ENCODE results near the gene ITGA11.

ITGA11 gene, protein sequence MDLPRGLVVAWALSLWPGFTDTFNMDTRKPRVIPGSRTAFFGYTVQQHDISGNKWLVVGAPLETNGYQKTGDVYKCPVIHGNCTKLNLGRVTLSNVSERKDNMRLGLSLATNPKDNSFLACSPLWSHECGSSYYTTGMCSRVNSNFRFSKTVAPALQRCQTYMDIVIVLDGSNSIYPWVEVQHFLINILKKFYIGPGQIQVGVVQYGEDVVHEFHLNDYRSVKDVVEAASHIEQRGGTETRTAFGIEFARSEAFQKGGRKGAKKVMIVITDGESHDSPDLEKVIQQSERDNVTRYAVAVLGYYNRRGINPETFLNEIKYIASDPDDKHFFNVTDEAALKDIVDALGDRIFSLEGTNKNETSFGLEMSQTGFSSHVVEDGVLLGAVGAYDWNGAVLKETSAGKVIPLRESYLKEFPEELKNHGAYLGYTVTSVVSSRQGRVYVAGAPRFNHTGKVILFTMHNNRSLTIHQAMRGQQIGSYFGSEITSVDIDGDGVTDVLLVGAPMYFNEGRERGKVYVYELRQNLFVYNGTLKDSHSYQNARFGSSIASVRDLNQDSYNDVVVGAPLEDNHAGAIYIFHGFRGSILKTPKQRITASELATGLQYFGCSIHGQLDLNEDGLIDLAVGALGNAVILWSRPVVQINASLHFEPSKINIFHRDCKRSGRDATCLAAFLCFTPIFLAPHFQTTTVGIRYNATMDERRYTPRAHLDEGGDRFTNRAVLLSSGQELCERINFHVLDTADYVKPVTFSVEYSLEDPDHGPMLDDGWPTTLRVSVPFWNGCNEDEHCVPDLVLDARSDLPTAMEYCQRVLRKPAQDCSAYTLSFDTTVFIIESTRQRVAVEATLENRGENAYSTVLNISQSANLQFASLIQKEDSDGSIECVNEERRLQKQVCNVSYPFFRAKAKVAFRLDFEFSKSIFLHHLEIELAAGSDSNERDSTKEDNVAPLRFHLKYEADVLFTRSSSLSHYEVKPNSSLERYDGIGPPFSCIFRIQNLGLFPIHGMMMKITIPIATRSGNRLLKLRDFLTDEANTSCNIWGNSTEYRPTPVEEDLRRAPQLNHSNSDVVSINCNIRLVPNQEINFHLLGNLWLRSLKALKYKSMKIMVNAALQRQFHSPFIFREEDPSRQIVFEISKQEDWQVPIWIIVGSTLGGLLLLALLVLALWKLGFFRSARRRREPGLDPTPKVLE

DNA sequence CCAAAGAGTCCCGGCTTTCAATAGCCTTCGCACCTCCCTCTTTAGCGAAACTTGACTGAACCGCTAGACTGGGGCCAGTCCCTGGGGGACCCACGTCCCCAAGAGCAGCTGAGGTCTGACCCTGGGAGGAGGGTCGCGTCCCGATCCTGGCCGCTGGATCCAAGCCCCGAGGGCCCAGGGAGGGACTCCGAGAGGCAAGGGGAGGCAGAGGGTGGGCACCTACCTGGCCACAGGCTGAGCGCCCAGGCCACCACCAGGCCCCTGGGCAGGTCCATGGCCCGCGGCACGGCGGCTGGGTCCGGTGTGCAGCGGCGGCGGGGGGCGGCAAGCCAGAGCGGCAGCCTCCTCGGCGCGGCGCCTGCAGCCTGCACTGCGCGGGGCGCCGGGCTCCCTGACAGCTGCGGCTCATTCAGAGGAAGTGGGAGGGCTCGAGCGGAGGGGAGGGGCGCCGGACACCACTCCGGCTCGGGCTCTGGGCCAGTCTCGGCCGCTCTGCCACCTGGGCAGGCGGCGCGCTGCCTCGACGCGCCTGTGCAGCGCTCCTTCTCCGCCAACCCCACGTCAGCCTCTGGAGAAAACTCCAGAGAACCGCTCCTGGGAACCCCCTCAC lies at the start of gene ITGA11:
Gene ITGA11 (minus strand): TSS at position 372 of the 610 bp plus-strand sequence. CDS start 97 bp downstream, at position 275.
- Mint-ChIP-seq H3K27me3 (peaks cover 71% of the 10 kb centered on the region), H3K27ac (no peak within 1 kb of the TSS), H3K4me3 (no peak within 1 kb of the TSS), H3K4me1 (ENCODE audit: low read depth) (peaks cover 2% of the 10 kb centered on the region), H3K36me3 (ENCODE audit: low read depth) (no peaks in the 10 kb centered on the region), H3K9me3 (no peaks in the 10 kb centered on the region)
- DNase-seq, result no peak

- no peak for DNase-seq
- peaks cover 36% of the 10 kb centered on the region for H3K27me3 Mint-ChIP-seq
- no peaks in the 10 kb centered on the region for H3K4me1 Mint-ChIP-seq (ENCODE audit: low read depth)
- H3K9me3 Mint-ChIP-seq, result no peaks in the 10 kb centered on the region
- H3K27ac Mint-ChIP-seq, result no peak overlapping the region
- H3K36me3 Mint-ChIP-seq (ENCODE audit: low read depth), result no peaks in the 10 kb centered on the region
- H3K4me3 Mint-ChIP-seq, result no peak overlapping the region
Measured at GRCh38 chr15:68481321-68481720, 49.4 kb upstream of the ITGA11 start.

- no peaks in the 10 kb centered on the region for H3K9me3 Mint-ChIP-seq
- peaks cover 34% of the 10 kb centered on the region for H3K27me3 Mint-ChIP-seq
- H3K36me3 Mint-ChIP-seq (ENCODE audit: low read depth), result no peaks in the 10 kb centered on the region
- no peaks in the 10 kb centered on the region for H3K4me1 Mint-ChIP-seq (ENCODE audit: low read depth)
- H3K27ac Mint-ChIP-seq, result no peak overlapping the region
- DNase-seq, result no peak
- H3K4me3 Mint-ChIP-seq, result no peak overlapping the region
Measured at GRCh38 chr15:68480296-68480695, 48.3 kb upstream of the ITGA11 start.

DNA sequence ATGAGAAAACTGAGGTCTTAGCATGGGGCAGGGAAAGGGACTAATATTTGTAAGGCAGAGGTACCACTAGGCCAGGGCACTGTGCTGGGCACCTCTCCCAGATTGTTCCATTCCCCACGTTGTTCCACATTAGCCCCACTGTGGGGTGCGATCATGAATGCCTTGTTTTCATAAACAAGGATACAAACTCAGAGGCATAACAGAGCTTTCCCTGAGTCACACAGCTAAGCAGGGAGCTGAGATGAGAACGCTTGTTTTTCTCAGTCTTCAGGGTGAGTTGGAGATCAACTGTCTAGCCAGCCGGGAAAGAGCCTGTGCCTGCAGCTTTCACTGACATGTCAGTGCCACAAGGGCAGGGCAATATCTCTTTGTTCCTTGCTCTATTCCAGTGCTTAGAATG lies 47.9 kb upstream of the ITGA11 start:
- no peak overlapping the region for H3K4me3 Mint-ChIP-seq
- H3K27ac Mint-ChIP-seq, result no peak overlapping the region
- peaks cover 34% of the 10 kb centered on the region for H3K27me3 Mint-ChIP-seq
- no peaks in the 10 kb centered on the region for H3K9me3 Mint-ChIP-seq
- no peaks in the 10 kb centered on the region for H3K36me3 Mint-ChIP-seq (ENCODE audit: low read depth)
- DNase-seq, result no peak
- H3K4me1 Mint-ChIP-seq (ENCODE audit: low read depth), result no peaks in the 10 kb centered on the region

DNA sequence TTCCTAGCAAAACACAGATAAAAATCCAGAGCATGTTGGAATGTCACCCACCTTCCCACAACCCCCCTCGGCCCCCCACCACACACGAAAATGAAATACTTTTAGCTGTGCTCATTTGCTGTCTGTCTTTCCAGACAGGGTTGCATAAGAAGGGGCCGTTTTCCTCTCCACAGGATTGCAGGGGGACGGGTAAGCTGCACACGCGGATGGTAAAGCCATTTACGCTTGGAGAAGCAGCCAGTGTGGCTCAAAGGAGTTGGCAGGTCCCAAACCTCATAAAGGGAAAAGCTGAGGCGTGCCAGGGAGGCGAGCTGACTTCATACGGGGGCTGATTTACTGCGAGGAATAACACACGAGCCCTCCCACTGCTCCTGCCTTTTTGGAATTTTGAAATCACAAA lies 47.4 kb upstream of the ITGA11 start:
- peaks cover 36% of the 10 kb centered on the region for H3K27me3 Mint-ChIP-seq

DNA sequence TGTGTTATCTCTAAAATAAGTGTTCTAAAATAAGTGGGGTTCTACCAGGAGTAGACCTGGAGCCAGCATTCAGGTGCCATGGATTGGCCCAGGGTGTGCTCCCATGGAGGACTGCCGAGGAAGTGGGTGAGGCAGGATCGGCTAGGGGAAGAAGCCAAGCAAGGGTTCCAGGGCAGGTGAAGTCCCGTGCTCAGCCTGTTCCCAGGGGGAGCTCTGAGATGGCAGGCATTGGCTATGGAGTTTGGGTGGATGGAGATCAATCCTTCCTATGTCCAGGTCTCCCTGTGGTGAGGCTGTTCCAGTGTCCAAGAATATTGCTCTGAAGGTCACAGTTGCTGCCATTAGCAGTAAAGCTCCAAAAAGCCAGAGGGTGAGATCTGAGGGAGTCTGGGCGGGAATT lies 46.9 kb upstream of the ITGA11 start:
- H3K36me3 Mint-ChIP-seq (ENCODE audit: low read depth), result no peaks in the 10 kb centered on the region

More for the DNA sequence above, 47.4 kb upstream of the ITGA11 start:
- H3K36me3 Mint-ChIP-seq (ENCODE audit: low read depth), result no peaks in the 10 kb centered on the region
- H3K4me1 Mint-ChIP-seq (ENCODE audit: low read depth), result no peaks in the 10 kb centered on the region
- H3K27ac Mint-ChIP-seq, result no peak overlapping the region
- H3K9me3 Mint-ChIP-seq, result no peaks in the 10 kb centered on the region
- no peak overlapping the region for H3K4me3 Mint-ChIP-seq
- DNase-seq, result no peak

DNA sequence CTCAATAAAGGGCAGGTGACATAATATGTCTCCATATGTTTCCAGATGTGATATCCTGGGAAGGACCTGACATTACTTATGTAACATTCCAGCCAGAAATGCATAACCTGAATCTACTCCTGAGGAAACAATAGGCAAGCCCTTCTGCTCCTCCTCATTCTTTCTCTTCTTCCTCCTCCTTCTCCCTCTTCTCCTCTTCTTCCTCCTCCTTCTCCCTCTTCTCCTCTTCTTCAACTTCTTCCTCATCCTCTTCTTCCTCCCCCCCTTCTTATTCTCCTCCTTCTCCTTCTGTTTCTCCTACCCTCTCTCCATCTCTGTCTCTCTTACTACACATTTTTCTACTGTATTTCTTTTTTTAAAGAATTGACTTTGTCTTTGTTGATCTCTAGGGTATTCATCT lies 43.5 kb upstream of the ITGA11 start:
- Mint-ChIP-seq H3K27me3 (peaks cover 31% of the 10 kb centered on the region), H3K27ac (no peak overlapping the region), H3K4me3 (no peak overlapping the region), H3K36me3 (ENCODE audit: low read depth) (no peaks in the 10 kb centered on the region), H3K4me1 (ENCODE audit: low read depth) (no peaks in the 10 kb centered on the region), H3K9me3 (no peaks in the 10 kb centered on the region)
- DNase-seq, result no peak

More for the DNA sequence above, 46.9 kb upstream of the ITGA11 start:
- Mint-ChIP-seq H3K27ac (no peak overlapping the region), H3K4me1 (ENCODE audit: low read depth) (no peaks in the 10 kb centered on the region), H3K9me3 (no peaks in the 10 kb centered on the region), H3K27me3 (peaks cover 39% of the 10 kb centered on the region), H3K4me3 (no peak overlapping the region)
- DNase-seq, result no peak

DNA sequence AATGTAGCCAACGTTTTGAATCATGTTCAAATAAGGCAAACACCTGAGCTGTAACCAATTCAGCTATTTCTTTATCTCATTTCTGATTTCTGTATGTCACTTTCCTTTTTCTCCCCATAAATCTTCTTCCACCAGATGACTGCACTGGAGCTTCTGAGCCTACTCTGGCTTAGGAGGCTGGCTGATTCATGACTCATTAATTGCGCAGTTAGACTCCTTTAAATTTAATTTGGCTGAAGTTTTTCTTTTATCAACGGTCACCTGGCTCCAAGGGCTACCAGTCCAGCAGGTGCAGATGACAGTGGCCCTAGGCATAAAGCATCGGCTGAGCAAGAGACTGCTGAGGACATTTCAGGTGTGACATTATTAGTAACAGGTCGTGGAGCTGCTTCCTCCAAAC lies 39.6 kb upstream of the ITGA11 start:
- no peaks in the 10 kb centered on the region for H3K9me3 Mint-ChIP-seq

DNA sequence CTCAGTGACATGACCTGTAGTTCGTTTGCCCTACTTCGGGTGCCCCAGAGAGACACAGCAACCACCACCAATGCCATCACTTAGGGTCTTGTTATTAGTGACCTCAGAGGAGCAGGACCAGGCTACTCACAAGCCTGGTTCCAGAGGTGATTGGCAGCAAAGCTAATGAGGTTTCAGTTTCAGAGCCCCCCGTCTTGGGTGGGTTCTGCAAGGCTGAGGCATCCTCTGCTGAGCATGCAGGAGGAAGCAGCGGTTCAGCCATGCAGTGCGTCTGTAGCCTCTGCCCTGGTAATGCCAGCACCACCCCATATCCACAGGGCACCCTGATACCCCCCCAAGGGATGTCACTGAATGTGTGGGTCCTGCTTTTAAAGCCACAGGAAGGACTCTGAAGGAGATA lies 39.0 kb upstream of the ITGA11 start:
- no peak for DNase-seq
- H3K4me3 Mint-ChIP-seq, result no peak overlapping the region
- H3K27me3 Mint-ChIP-seq, result peaks cover 10% of the 10 kb centered on the region
- H3K9me3 Mint-ChIP-seq, result no peaks in the 10 kb centered on the region
- H3K4me1 Mint-ChIP-seq (ENCODE audit: low read depth), result no peaks in the 10 kb centered on the region
- H3K36me3 Mint-ChIP-seq (ENCODE audit: low read depth), result no peaks in the 10 kb centered on the region
- no peak overlapping the region for H3K27ac Mint-ChIP-seq

More for the DNA sequence above, 39.6 kb upstream of the ITGA11 start:
- no peak overlapping the region for H3K4me3 Mint-ChIP-seq
- no peaks in the 10 kb centered on the region for H3K36me3 Mint-ChIP-seq (ENCODE audit: low read depth)
- H3K27ac Mint-ChIP-seq, result no peak overlapping the region
- DNase-seq, result no peak
- H3K27me3 Mint-ChIP-seq, result peaks cover 13% of the 10 kb centered on the region
- no peaks in the 10 kb centered on the region for H3K4me1 Mint-ChIP-seq (ENCODE audit: low read depth)

DNA sequence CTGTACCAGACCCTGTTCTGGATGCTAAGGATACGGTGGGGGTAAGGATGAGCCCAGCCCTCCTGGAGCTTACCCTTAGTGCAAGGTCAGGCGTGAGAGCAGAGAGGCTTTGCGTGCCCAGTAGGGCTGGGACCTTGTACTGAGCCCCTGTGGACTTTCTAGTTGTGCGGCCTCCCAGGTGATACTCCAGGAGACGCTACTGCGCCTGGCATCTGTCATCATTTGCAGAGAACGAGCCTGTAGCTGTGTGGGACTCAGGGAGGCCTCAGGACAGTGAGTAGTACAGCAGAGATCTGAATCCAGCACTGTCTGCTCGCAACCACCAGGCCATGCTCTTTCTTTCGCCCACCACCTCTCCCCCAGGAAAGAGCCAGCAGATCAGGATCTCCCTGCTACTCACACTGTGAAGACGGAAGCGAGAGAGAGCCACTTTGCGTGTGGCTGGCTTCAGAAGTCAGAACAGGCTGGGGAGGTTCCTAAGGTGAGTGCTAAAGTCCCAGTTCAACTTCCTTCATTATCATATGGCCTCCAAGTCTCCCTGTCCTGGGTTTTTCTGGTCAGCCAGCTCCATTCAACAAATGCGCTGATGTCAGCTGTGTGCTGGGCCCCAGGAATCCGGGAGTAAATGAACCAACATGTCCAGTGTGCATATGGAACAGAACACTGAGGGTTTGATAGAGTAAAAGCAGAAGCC lies 38.2 kb upstream of the ITGA11 start:
- Mint-ChIP-seq H3K4me3 (no peak overlapping the region), H3K27me3 (peaks cover 10% of the 10 kb centered on the region), H3K9me3 (no peaks in the 10 kb centered on the region), H3K4me1 (ENCODE audit: low read depth) (no peaks in the 10 kb centered on the region), H3K27ac (no peak overlapping the region), H3K36me3 (ENCODE audit: low read depth) (no peaks in the 10 kb centered on the region)
- DNase-seq, result no peak

DNA sequence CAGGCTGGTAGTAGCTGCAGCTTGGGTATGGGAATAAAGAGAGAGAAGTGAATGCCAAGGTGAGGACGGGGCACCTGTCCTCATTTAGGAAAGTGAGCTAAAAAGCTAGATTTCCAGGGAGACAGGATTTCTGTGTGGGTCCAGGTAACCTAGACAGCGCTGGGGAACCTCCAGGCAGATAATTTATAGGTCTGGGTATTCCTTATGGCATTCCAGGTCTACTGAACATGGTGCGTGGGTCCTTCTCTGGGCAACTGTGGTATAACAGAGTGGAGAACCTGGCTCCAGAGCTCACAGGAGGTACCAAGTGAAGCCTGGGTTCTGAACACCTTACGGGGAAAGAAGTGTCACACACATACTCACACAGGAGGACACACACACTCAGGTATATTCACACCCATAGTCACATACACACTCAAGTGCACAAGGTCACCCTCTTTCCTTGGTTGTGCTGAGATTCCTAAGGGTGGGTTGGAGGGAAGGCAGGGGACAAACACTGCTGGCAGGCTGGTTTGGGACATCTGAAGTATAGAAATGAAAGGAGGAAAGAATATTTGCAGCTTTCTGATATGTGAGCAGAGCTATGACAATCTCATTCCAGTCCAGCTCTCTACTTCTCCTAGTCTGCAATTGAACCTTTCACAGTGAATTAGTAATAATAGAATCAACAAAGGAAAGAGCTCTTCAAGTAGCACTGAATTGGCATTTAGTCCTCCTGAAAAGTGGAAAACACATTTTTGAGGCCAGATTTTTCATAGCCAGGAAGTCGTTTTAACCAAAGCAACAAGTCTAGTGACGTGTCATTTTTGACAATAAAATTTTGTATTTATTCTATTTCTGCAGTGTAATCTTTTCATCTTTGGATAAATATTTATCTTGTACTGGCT lies 37.4 kb upstream of the ITGA11 start:
- H3K9me3 Mint-ChIP-seq, result no peaks in the 10 kb centered on the region
- no peaks in the 10 kb centered on the region for H3K36me3 Mint-ChIP-seq (ENCODE audit: low read depth)
- DNase-seq, result no peak
- H3K4me1 Mint-ChIP-seq (ENCODE audit: low read depth), result no peaks in the 10 kb centered on the region
- H3K4me3 Mint-ChIP-seq, result no peak overlapping the region
- no peak overlapping the region for H3K27ac Mint-ChIP-seq
- H3K27me3 Mint-ChIP-seq, result peaks cover 9% of the 10 kb centered on the region

GRCh38 chr15:68466876-68467275 lies 34.9 kb upstream of the ITGA11 start:
- Mint-ChIP-seq H3K27ac (no peak overlapping the region), H3K4me1 (ENCODE audit: low read depth) (no peaks in the 10 kb centered on the region), H3K27me3 (peaks cover 3% of the 10 kb centered on the region), H3K4me3 (no peak overlapping the region), H3K9me3 (no peaks in the 10 kb centered on the region), H3K36me3 (ENCODE audit: low read depth) (no peaks in the 10 kb centered on the region)
- no peak for DNase-seq
